HAP-1 (cell line): ENCODE measurements around the gene SLC16A8.
"Not testable (repeated sequence)": the region's sequence is repeated elsewhere in the genome, so short reads cannot be mapped to it uniquely, and the experiment has no call there.

Source experiments
- DNase-seq, 2 experiments: peaks; one replicate each; pipeline ENCODE4 v3.0.0-alpha.2; 2016 to 2020; ENCODE audit warnings: low spot score in 2 of 2
- H3K27me3 ChIP-seq: fragments of 250-450 bp; sonication (Bioruptor Pico); 2 replicates; pipeline ENCODE4 v1.5.1; 2020; ENCODE audit warnings: low read depth, mild to moderate bottlenecking, moderate library complexity
- H3K36me3 ChIP-seq: fragments of 250-450 bp; sonication (Bioruptor Pico); replicated peaks from 2 replicates; pipeline ENCODE4 v1.5.1; 2020; ENCODE audit warnings: mild to moderate bottlenecking
- H3K4me1 ChIP-seq: fragments of 250-450 bp; sonication (Bioruptor Pico); 2 replicates; pipeline ENCODE4 v1.5.1; 2020; ENCODE audit warnings: mild to moderate bottlenecking
- H3K4me3 ChIP-seq: fragments of 250-450 bp; sonication (Bioruptor Pico); 2 replicates; pipeline ENCODE4 v1.5.1; 2020; ENCODE audit warnings: mild to moderate bottlenecking, moderate library complexity
- H3K9me3 ChIP-seq: fragments of 250-450 bp; sonication (Bioruptor Pico); 2 replicates; pipeline ENCODE4 v1.5.1; 2020; ENCODE audit warnings: mild to moderate bottlenecking, moderate library complexity
- in situ Hi-C: fragments of 300-500 bp; cut with MboI; formaldehyde crosslinking; loops from 3 replicates; pipeline ENCODE4 v1.14.3; 2020; ENCODE audit warnings: low sequenced_read_pairs, inconsistent platforms, mixed read lengths

Gene SLC16A8

GRCh38 chr22:38120359-38121110 is 36.6 kb upstream of the SLC16A8 start:
- H3K27me3 ChIP-seq: no peaks in the 10 kb centered on the region
- no peaks in the 10 kb centered on the region for H3K4me1 ChIP-seq
- in situ Hi-C loops: no loop called here
- H3K9me3 ChIP-seq: no peaks in the 10 kb centered on the region
- DNase-seq: no peak
- H3K36me3 ChIP-seq: no peaks in the 10 kb centered on the region
- no peak overlapping the region for H3K4me3 ChIP-seq

GRCh38 chr22:38118747-38119146 is 34.8 kb upstream of the SLC16A8 start:
- in situ Hi-C loops, H3K9me3 ChIP-seq, DNase-seq, H3K27me3 ChIP-seq, H3K4me3 ChIP-seq, H3K4me1 ChIP-seq, H3K36me3 ChIP-seq: not testable (repeated sequence)

GRCh38 chr22:38118182-38118581 is 34.2 kb upstream of the SLC16A8 start:
- H3K4me3 ChIP-seq: no peak overlapping the region
- H3K27me3 ChIP-seq: no peaks in the 10 kb centered on the region
- H3K4me1 ChIP-seq: no peaks in the 10 kb centered on the region
- H3K36me3 ChIP-seq: no peaks in the 10 kb centered on the region; the same call in 1 of the 2 replicates
- in situ Hi-C loops: no loop called here
- DNase-seq: no peak
- H3K9me3 ChIP-seq: no peaks in the 10 kb centered on the region

GRCh38 chr22:38117556-38117955 is 33.6 kb upstream of the SLC16A8 start:
- H3K27me3 ChIP-seq, in situ Hi-C loops, H3K4me3 ChIP-seq, DNase-seq, H3K36me3 ChIP-seq, H3K9me3 ChIP-seq, H3K4me1 ChIP-seq: not testable (repeated sequence)

GRCh38 chr22:38115423-38116205 is 31.6 kb upstream of the SLC16A8 start:
- no peak for DNase-seq
- in situ Hi-C loops: no loop called here
- H3K36me3 ChIP-seq: no peaks in the 10 kb centered on the region; the same call in 1 of the 2 replicates

GRCh38 chr22:38114484-38115398 is 30.8 kb upstream of the SLC16A8 start:
- Histone ChIP-seq H3K9me3 (no peaks in the 10 kb centered on the region), H3K4me3 (no peak overlapping the region), H3K4me1 (no peaks in the 10 kb centered on the region), H3K36me3 (no peaks in the 10 kb centered on the region; the same call in 1 of the 2 replicates), H3K27me3 (no peaks in the 10 kb centered on the region)
- in situ Hi-C loops: no loop called here
- peak; percentile 54 to 91 for DNase-seq

More at GRCh38 chr22:38115423-38116205, 31.6 kb upstream of the SLC16A8 start:
- Histone ChIP-seq H3K9me3 (no peaks in the 10 kb centered on the region), H3K27me3 (no peaks in the 10 kb centered on the region), H3K4me3 (no peak overlapping the region), H3K4me1 (no peaks in the 10 kb centered on the region)

GRCh38 chr22:38112381-38112780 is 28.4 kb upstream of the SLC16A8 start:
- H3K27me3 ChIP-seq: no peaks in the 10 kb centered on the region
- H3K4me1 ChIP-seq: no peaks in the 10 kb centered on the region
- H3K4me3 ChIP-seq: no peak overlapping the region
- in situ Hi-C loops: no loop called here
- H3K36me3 ChIP-seq: no peaks in the 10 kb centered on the region; the same call in 1 of the 2 replicates
- H3K9me3 ChIP-seq: no peaks in the 10 kb centered on the region
- no peak for DNase-seq

- Histone ChIP-seq H3K27me3 (no peaks in the 10 kb centered on the region), H3K4me3 (no peak overlapping the region), H3K36me3 (no peaks in the 10 kb centered on the region; the same call in 1 of the 2 replicates), H3K9me3 (no peaks in the 10 kb centered on the region), H3K4me1 (no peaks in the 10 kb centered on the region)
- DNase-seq: no peak
- in situ Hi-C loops: no loop called here
Observed at GRCh38 chr22:38111925-38112355, 28.0 kb upstream of the SLC16A8 start.

GRCh38 chr22:38110863-38111852 is 27.2 kb upstream of the SLC16A8 start:
- Histone ChIP-seq H3K9me3 (no peaks in the 10 kb centered on the region), H3K4me1 (no peaks in the 10 kb centered on the region), H3K36me3 (no peaks in the 10 kb centered on the region; the same call in 1 of the 2 replicates), H3K27me3 (no peaks in the 10 kb centered on the region), H3K4me3 (no peak overlapping the region)
- in situ Hi-C loops: no loop called here
- DNase-seq: no peak

- no peak within 1 kb of the TSS for H3K4me3 ChIP-seq
- in situ Hi-C loops: no loop called here
Observed at GRCh38 chr22:38110008-38110862, 26.3 kb upstream of the SLC16A8 start, which contains the start of gene BAIAP2L2. BAIAP2L2 (minus strand) TSS chr22:38110684; CDS start chr22:38110525, 159 bp downstream.

GRCh38 chr22:38109371-38110001 is 25.5 kb upstream of the SLC16A8 start:
- no peak overlapping the region for H3K4me3 ChIP-seq
- in situ Hi-C loops: no loop called here
- no peak for DNase-seq
- no peaks in the 10 kb centered on the region for H3K9me3 ChIP-seq
- H3K27me3 ChIP-seq: no peaks in the 10 kb centered on the region
- H3K36me3 ChIP-seq: no peaks in the 10 kb centered on the region
- H3K4me1 ChIP-seq: no peaks in the 10 kb centered on the region

More at GRCh38 chr22:38110008-38110862, 26.3 kb upstream of the SLC16A8 start, which contains the start of gene BAIAP2L2:
- Histone ChIP-seq H3K4me1 (no peaks in the 10 kb centered on the region), H3K9me3 (no peaks in the 10 kb centered on the region), H3K27me3 (no peaks in the 10 kb centered on the region), H3K36me3 (no peaks in the 10 kb centered on the region; the same call in 1 of the 2 replicates)
- no peak for DNase-seq
